Upper lobe of left lung (tissue), 6 donors: ENCODE data around the gene STH. TPM values are rescaled to one million over a fixed set of nuclear protein-coding genes. Genes with fewer than 3 reads are reported as not detected.
"Not testable (repeated sequence)": the region's sequence is repeated elsewhere in the genome, so short reads cannot be mapped to it uniquely, and the experiment has no call there.

Experiments
- ATAC-seq, 2 donors: fragments of 200-7000 bp; cut with Tn5 transposase; one replicate each; pipeline ENCODE4 v1.9.1; 2022; ENCODE audit warnings: mild to moderate bottlenecking in 2 of 2, moderate library complexity in 2 of 2; ENCODE audit not compliant: low FRiP score in 2 of 2
- DNase-seq, 2 donors: peaks; one replicate each; pipeline ENCODE4 v3.0.0-alpha.2; 2019 to 2020
- H3K27ac ChIP-seq, 4 donors: fragments of 200-600 bp; sonication (generic); one replicate each; pipeline ENCODE4 v1.5.1; 2016 to 2019
- H3K27me3 ChIP-seq, 4 donors: fragments of 200-600 bp; sonication (generic); one replicate each; pipeline ENCODE4 v1.5.1; 2017 to 2019
- H3K36me3 ChIP-seq, 4 donors: fragments of 200-600 bp; sonication (generic); one replicate each; pipeline ENCODE4 v1.5.1; 2016 to 2019
- H3K4me1 ChIP-seq, 4 donors: fragments of 200-600 bp; sonication (generic); one replicate each; pipeline ENCODE4 v1.5.1; 2018 to 2019
- H3K4me3 ChIP-seq, 4 donors: fragments of 200-600 bp; sonication (generic); one replicate each; pipeline ENCODE4 v1.5.1; 2017 to 2019; ENCODE audit warnings: mild to moderate bottlenecking in 2 of 4, moderate library complexity in 1 of 4
- H3K9me3 ChIP-seq, 4 donors: fragments of 200-600 bp; sonication (generic); one replicate each; pipeline ENCODE4 v1.5.1; 2018 to 2019
- EP300 ChIP-seq, 4 donors: sonication (generic); formaldehyde crosslinking; IDR thresholded peaks; one replicate each; pipeline ENCODE4 v1.5.1; 2017; ENCODE audit warnings: antibody characterized with exemption in 4 of 4, control low read depth in 2 of 4
- POLR2A ChIP-seq, 4 donors: fragments of 450-650 bp; IDR thresholded peaks; one replicate each; pipeline ENCODE4 v1.5.1; 2016 to 2017; ENCODE audit warnings: antibody characterized with exemption in 4 of 4, mild to moderate bottlenecking in 2 of 4
- POLR2AphosphoS5 ChIP-seq, 2 donors: sonication (generic); formaldehyde crosslinking; IDR thresholded peaks; one replicate each; pipeline ENCODE4 v1.5.1; 2017; ENCODE audit warnings: antibody characterized with exemption in 2 of 2
- WGBS, 2 donors: methylation state at CpG; one replicate each; pipeline ENCODE4 v1.1.5; 2017 to 2018; 5-methylcytosine and 5-hydroxymethylcytosine counted together
- total RNA-seq, 6 donors: library from RNA; depleted of rRNA in 4 of 6; stranded (reverse); fragments of >200 nt in 4 of 6; gene quantifications; one replicate each; pipeline versions ENCODE4 v1.1.0 to v1.2.1, GENCODE V29; 2016 to 2021
- TF ChIP-seq, protein P1 (sequence below), 6 experiments: fragments of 450-650 bp in 4 of 6; fragments of 200-600 bp in 2 of 6; sonication (generic) in 2 of 6; IDR thresholded peaks; one replicate each; pipeline ENCODE4 v1.5.1; 2016 to 2019; ENCODE audit warnings: antibody characterized with exemption in 6 of 6
- donor health status: DM: no; HTN: no; CAD: no; lungs with moderate emphysema.
- donor health status: DM: no; HTN: yes; CAD: no; lungs with severe emphysema.

Gene STH
- total RNA-seq, 6 donors from 2014 or later = not detected

DNA sequence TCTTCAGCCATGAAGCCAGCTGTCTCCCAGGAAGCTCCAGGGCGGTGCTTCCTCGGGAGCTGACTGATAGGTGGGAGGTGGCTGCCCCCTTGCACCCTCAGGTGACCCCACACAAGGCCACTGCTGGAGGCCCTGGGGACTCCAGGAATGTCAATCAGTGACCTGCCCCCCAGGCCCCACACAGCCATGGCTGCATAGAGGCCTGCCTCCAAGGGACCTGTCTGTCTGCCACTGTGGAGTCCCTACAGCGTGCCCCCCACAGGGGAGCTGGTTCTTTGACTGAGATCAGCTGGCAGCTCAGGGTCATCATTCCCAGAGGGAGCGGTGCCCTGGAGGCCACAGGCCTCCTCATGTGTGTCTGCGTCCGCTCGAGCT lies 14.1 kb downstream of the STH start:
- 96% methylated on average over 7 of the region's 7 CpGs; no CpG with 5 or more reads in 1 of the 2 donors for WGBS, 2 donors
- H3K27ac ChIP-seq = no peak overlapping the region
- ATAC-seq (peak in 1 of 2 donors; percentile 32), DNase-seq (no peak)
- no peak overlapping the region for H3K4me3 ChIP-seq
- peaks cover 0 to 4% (median 3%) of the 10 kb centered on the region in 4 donors for H3K4me1 ChIP-seq
- no peaks in the 10 kb centered on the region for H3K36me3 ChIP-seq
- TF ChIP-seq, protein P1, sequence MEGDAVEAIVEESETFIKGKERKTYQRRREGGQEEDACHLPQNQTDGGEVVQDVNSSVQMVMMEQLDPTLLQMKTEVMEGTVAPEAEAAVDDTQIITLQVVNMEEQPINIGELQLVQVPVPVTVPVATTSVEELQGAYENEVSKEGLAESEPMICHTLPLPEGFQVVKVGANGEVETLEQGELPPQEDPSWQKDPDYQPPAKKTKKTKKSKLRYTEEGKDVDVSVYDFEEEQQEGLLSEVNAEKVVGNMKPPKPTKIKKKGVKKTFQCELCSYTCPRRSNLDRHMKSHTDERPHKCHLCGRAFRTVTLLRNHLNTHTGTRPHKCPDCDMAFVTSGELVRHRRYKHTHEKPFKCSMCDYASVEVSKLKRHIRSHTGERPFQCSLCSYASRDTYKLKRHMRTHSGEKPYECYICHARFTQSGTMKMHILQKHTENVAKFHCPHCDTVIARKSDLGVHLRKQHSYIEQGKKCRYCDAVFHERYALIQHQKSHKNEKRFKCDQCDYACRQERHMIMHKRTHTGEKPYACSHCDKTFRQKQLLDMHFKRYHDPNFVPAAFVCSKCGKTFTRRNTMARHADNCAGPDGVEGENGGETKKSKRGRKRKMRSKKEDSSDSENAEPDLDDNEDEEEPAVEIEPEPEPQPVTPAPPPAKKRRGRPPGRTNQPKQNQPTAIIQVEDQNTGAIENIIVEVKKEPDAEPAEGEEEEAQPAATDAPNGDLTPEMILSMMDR (IDR thresholded peaks at IDR 0.05) = no peak
- TF ChIP-seq POLR2AphosphoS5 (IDR thresholded peaks at IDR 0.05) (no peak), POLR2A (IDR thresholded peaks at IDR 0.05) (no peak), EP300 (IDR thresholded peaks at IDR 0.05) (no peak)
- no peaks in the 10 kb centered on the region for H3K27me3 ChIP-seq
- no peaks in the 10 kb centered on the region for H3K9me3 ChIP-seq

DNA sequence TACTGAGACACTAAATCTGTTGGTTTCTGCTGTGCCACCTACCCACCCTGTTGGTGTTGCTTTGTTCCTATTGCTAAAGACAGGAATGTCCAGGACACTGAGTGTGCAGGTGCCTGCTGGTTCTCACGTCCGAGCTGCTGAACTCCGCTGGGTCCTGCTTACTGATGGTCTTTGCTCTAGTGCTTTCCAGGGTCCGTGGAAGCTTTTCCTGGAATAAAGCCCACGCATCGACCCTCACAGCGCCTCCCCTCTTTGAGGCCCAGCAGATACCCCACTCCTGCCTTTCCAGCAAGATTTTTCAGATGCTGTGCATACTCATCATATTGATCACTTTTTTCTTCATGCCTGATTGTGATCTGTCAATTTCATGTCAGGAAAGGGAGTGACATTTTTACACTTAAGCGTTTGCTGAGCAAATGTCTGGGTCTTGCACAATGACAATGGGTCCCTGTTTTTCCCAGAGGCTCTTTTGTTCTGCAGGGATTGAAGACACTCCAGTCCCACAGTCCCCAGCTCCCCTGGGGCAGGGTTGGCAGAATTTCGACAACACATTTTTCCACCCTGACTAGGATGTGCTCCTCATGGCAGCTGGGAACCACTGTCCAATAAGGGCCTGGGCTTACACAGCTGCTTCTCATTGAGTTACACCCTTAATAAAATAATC lies 14.6 kb downstream of the STH start:
- no peak overlapping the region for H3K27ac ChIP-seq
- no peak for ATAC-seq
- no peak overlapping the region for H3K4me3 ChIP-seq
- WGBS, 2 donors = 80 to 81% methylated on average over 9 of the region's 9 CpGs
- no peaks in the 10 kb centered on the region for H3K36me3 ChIP-seq
- H3K9me3 ChIP-seq = no peaks in the 10 kb centered on the region
- peaks cover 0 to 6% (median 5%) of the 10 kb centered on the region in 4 donors for H3K4me1 ChIP-seq
- DNase-seq = no peak
- TF ChIP-seq POLR2A (IDR thresholded peaks at IDR 0.05) (no peak), EP300 (IDR thresholded peaks at IDR 0.05) (no peak), POLR2AphosphoS5 (IDR thresholded peaks at IDR 0.05) (no peak)
- H3K27me3 ChIP-seq = no peaks in the 10 kb centered on the region

DNA sequence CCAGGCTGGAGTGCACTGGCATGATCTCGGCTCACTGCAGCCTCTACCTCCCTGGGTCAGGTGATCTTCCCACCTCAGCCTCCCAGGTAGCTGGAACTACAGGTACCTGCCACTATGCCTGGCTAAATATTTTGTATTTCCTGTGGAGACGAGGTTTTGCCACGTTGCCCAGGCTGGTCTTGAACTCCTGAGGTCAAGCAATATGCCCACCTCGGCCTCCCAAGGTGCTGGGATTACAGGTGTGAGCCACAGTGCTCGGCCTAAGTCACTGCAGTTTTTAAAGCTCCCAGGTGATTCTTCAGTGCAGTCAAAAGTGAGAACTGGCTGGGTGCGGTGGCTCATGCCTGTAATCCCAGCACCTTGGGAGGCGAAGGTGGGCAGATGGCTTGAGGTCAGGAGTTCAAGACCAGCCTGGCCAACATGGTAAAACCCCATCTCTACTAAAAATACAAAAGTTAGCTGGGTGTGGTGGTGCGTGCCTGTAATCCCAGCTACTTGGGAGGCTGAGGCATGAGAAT lies 20.4 kb downstream of the STH start:
- H3K9me3 ChIP-seq, H3K4me3 ChIP-seq, ATAC-seq, H3K4me1 ChIP-seq, H3K36me3 ChIP-seq, H3K27me3 ChIP-seq, DNase-seq: not testable (repeated sequence)
- peak overlapping the region in 2 of 4 donors; percentile 21 to 44 for H3K27ac ChIP-seq
- 85 to 92% methylated on average over 7 to 8 of the region's 8 CpGs for WGBS, 2 donors

DNA sequence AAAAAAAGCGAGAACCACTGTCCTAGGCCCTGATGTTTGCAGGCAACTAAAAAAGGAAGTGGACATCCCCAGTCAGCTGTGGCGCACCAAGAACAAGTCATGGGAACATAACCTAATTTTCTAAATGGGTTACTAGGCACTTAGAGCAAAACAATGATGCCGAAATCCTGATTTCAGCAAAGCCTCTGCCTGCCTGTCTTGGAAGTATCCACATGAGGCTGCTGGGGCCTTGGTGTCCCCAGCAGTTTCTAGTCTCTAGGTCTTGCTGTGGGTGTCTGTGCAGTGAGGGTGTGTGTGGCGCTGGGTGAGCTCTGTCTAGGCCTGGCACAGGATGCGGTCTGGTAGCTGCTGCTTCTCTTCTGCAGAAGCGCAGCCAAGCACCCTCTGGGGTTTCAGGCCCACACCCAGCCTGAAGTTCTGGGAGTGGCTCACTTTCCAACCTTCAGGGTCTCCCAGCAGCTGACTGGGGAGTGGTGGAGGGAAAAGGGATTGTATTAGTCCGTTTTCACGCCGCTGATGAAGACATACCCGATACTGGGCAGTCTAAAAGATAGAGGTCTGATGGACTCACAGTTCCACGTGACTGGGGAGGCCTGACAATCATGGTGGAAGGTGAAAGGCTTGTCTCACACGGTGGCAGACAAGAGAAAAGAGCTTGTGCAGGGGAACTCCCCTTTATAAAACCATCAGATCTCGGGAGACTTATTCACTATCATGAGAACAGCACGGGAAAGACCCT lies 21.1 kb downstream of the STH start:
- TF ChIP-seq, protein P1 (IDR thresholded peaks at IDR 0.05) = no peak
- peaks cover 0 to 5% (median 2%) of the 10 kb centered on the region in 4 donors for H3K4me1 ChIP-seq
- ATAC-seq (peak; percentile 61 to 64), DNase-seq (peak in 1 of 2 donors; percentile 36)
- WGBS, 2 donors = 80 to 91% methylated on average over 12 to 13 of the region's 14 CpGs
- no peaks in the 10 kb centered on the region for H3K27me3 ChIP-seq
- H3K9me3 ChIP-seq = no peaks in the 10 kb centered on the region
- peak overlapping the region in 2 of 4 donors; percentile 40 to 54 for H3K27ac ChIP-seq
- H3K36me3 ChIP-seq = peaks cover 0 to 10% (median 3%) of the 10 kb centered on the region in 4 donors
- no peak overlapping the region for H3K4me3 ChIP-seq

DNA sequence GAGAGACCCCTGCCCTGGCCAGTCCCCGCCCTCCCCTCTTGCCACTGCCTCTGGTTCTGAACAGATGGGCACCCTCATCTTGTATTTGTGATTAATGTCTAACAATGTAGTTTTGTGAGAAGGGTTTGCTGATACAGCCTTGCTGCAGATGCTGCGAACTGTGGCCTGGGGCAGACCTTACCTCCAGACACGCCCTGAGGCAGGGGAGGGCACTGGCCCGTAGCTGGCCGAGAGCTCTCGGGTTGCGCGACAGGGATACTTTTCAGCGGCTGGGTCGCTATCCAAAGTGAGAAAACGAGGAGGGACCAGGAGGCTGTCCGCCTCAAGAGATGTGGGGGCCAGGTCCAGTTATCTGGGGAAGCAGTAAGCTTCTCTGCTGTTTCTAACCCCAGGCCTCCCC lies 21.9 kb downstream of the STH start:
- no peak for TF ChIP-seq POLR2A (IDR thresholded peaks at IDR 0.05)
- TF ChIP-seq, protein P1 (IDR thresholded peaks at IDR 0.05) = no peak
- no peak for TF ChIP-seq EP300 (IDR thresholded peaks at IDR 0.05)
- no peak for TF ChIP-seq POLR2AphosphoS5 (IDR thresholded peaks at IDR 0.05)
- no peak overlapping the region for H3K4me3 ChIP-seq
- WGBS, 2 donors = 74 to 98% methylated on average over 11 to 12 of the region's 12 CpGs
- ATAC-seq = no peak
- no peaks in the 10 kb centered on the region for H3K9me3 ChIP-seq
- H3K36me3 ChIP-seq = peaks cover 0 to 13% (median 3%) of the 10 kb centered on the region in 4 donors
- no peak for DNase-seq
- no peaks in the 10 kb centered on the region for H3K27me3 ChIP-seq
- H3K27ac ChIP-seq = peak overlapping the region in 2 of 4 donors; percentile 40 to 54
- peaks cover 0 to 5% (median 2%) of the 10 kb centered on the region in 4 donors for H3K4me1 ChIP-seq

DNA sequence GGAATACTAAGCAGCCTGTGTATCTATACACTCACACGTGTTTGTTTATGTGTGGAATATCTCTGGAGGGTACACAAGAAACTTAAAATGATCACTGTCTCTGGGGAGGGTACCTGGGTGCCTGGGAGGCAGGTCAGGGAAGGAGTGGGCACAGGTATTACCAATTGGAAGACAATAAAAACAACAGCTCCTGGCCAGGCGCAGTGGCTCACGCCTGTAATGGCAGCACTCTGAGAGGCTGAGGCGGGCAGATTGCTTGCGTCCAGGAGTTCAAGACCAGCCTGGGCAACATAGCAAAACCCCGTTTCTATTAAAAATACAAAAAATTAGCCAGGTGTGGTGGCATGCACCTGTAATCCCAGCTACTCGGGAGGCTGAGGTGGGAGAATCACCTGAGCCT lies 24.3 kb downstream of the STH start:
- H3K4me1 ChIP-seq, H3K27me3 ChIP-seq, ATAC-seq, DNase-seq, H3K4me3 ChIP-seq, H3K9me3 ChIP-seq, H3K27ac ChIP-seq: not testable (repeated sequence)
- peaks cover 0 to 28% (median 8%) of the 10 kb centered on the region in 4 donors for H3K36me3 ChIP-seq
- WGBS, 2 donors = 93 to 94% methylated on average over 7 of the region's 7 CpGs
